Hepatocyte (in vitro differentiated cells): ENCODE measurements around the gene SERPINE1.

Source experiments
- EZH2 ChIP-seq: fragments of 200-600 bp; sonication (generic); IDR thresholded peaks from 2 replicates; pipeline ENCODE4 v1.6.1; 2016; ENCODE audit warnings: antibody characterized with exemption, mild to moderate bottlenecking, borderline replicate concordance
- TF ChIP-seq, protein P1 (sequence below): fragments of 200-600 bp; sonication (generic); IDR thresholded peaks from 2 replicates; pipeline ENCODE4 v1.5.1; 2016; ENCODE audit warnings: antibody characterized with exemption, mild to moderate bottlenecking; ENCODE audit not compliant: poor library complexity

DNA sequence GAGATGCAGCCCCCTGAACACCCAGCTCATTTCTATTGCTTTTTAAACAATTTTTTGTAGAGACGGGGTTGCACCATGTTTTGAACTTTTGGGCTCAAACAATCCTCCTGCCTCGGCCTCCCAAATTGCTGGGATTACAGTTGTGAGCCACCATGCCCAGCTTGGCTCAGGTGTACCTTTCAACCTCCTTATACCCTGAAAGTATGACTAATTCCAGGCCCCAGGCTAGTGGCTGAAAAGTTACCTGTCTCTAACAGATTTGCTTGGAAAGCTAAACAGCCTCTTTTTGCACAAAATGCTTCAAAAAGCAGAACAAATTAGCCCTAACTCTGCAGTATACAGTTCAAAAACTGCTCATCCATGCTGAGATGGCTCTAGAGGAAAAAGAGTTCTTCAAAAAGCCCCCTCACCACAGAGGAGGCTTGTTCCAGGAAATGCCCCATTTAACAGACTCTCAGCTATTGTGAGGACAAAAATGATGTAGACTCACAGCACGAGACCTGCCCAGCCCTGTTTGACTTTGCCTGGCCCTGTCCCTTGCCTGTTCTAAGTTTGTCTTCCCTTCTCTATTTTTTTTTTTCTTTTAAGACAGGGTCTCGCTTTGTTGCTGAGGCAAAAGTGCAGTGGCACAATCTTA lies 14.0 kb downstream of the SERPINE1 start:
- TF ChIP-seq, protein P1, sequence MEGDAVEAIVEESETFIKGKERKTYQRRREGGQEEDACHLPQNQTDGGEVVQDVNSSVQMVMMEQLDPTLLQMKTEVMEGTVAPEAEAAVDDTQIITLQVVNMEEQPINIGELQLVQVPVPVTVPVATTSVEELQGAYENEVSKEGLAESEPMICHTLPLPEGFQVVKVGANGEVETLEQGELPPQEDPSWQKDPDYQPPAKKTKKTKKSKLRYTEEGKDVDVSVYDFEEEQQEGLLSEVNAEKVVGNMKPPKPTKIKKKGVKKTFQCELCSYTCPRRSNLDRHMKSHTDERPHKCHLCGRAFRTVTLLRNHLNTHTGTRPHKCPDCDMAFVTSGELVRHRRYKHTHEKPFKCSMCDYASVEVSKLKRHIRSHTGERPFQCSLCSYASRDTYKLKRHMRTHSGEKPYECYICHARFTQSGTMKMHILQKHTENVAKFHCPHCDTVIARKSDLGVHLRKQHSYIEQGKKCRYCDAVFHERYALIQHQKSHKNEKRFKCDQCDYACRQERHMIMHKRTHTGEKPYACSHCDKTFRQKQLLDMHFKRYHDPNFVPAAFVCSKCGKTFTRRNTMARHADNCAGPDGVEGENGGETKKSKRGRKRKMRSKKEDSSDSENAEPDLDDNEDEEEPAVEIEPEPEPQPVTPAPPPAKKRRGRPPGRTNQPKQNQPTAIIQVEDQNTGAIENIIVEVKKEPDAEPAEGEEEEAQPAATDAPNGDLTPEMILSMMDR, result no peak
- TF ChIP-seq EZH2, result no peak
